GM18508 (cell line): ENCODE measurements around the gene GFER.
"Not testable (repeated sequence)": the region's sequence is repeated elsewhere in the genome, so short reads cannot be mapped to it uniquely, and the experiment has no call there.

ENCODE experiments used
- ATAC-seq: cut with Tn5 transposase; IDR thresholded peaks from one replicate; pipeline ENCODE4 v1.9.1; 2021; ENCODE audit warnings: moderate number of reproducible peaks; ENCODE audit not compliant: insufficient read depth, unreplicated experiment

The GFER gene

DNA sequence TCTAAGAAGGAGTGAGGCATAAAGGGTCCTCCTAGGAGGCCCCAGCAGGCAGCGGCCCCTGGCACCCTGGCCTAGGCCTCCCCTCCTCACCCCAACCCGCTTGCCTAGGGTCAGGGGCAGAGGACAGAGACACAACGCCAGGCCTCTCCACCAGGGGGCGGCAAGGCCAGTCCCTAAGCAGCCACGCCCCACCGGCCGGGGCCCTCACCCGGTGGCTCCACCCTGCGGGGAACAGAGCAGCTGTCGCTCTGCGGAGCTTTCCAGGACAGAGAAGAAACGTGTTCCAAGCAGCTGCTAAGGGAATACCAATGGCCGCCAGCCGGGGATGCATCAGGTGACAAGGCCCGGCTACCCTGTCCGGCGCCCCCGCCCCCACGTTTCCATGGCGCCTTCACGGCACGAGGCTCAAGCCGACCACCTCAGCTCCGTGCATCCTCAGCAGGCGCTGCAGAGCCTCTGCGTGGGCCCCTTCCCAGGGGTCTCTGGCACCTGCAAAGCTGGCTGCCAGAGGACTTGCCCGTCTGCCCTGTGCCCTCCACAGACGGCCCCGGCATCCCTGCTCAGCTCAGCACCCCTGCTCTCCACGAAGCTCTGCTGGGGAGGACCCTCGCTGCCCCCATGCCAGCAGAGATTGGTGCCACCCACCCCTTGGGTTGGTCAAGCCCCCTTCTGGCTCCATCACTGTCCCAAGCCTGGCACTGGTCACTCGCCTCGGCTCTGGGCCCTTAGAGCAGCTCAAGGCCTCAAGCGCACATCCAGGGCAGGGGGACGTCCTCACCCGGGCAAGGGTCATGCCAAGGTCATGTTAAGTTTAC lies 20.0 kb downstream of the GFER start:
- no peak for ATAC-seq

DNA sequence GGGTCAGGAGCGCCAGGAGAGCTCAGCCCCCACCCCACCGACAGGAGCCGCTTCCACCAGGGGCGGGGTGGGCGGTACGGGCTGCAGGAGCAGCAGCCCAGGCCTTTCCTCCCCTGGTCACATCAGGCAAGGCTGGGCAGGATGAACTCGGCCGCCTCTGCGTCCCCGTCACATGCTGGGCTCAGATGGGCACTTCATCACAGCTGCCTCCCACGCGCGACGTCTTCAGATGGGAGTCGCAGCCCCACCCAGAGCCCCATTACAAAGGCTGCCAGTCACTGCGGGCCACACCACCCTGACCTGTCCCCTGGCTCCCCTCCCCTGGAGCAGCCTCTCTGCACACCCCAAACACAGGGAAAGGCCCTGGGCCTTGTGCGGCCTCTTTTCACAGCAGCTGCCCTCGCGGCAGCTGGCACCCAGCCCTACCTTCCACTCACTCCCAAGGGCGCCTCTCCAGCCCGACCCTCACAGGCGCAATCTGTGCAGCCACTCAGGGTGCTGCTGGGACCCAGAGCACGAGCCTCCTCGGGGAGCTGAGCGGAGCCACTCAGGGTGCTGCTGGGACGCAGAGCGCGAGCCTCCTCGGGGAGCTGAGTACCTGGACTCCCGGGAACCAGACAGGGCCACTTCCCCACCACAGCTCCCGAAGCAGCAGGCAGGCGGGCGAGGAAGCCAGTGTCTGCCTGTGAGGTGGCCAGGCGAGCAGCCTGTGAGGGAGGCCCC lies 21.0 kb downstream of the GFER start:
- ATAC-seq, result no peak

DNA sequence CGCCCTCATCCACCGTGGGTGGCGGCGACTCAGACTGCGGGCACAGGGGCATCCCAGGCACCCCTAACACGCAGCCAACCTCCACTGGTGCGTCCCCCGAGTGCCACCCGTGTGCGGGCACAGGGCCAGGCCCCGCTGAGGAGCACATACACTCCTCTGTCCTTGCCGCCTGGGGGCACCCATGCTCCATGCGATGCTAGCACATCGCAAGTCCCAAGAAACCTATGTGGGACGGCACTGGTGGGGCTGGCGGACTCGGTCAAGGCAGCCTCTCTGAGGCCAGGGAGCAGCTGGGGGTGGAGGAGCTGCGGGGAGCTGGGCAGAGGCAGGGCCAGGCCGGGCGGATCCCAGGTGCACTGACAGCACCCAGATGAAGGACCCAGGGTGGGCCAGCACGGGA lies 21.7 kb downstream of the GFER start:
- no peak for ATAC-seq

DNA sequence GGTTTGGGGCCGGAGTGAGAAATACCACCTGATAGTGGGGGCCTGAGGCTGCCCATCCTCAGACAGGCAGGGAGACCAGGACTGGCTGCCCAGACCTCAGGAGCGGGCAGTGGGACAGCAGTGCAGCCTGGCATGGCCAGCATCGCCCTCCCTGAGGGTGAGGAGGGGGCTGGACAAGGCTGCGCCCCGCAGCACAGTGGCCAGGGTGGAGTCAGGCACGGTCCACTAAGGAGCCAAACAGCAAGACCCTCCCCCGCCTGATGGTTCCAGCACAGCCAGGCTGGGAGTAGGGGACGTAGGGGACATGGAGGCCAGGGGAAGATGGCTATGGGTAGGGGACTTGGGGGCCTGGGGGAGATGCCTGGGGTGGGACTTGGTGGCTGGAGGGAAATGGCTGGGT lies 22.3 kb downstream of the GFER start:
- ATAC-seq, result no peak

DNA sequence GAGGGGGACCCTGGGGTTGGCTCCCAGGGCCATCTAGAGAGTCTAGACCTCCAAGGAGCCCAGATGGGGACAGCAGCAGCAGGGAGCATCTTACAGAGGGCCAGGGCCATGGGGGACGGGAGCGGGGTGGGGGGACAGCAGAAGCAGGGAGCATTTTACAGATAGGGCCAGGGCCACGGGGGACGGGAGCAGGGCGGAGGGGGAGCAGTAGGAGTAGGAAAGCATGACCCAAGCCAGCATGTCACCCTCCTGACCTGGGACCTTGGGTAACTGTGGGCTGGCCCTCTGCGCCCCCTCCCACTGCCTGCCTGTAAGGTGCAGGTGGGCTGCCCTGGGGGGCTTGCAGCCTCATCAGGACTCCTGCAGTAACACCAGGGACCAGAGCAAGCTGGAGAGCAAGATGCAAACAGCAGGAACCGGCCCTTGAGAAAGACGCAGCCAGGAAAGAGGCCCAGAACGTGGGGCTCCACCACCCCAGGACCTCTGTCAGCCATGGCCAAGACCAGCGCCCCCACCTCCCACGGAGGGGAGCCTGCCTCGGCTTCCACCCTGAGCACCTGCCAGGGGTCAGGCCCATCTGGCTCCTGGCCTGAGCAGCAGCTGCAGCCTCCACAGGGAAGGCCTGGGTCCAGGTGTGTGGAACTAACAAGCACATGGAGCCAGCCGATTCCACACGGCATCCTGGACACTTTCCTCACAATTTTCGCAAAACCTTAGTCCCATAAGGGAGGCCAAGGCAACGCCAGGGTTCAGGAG lies 23.3 kb downstream of the GFER start:
- no peak for ATAC-seq

DNA sequence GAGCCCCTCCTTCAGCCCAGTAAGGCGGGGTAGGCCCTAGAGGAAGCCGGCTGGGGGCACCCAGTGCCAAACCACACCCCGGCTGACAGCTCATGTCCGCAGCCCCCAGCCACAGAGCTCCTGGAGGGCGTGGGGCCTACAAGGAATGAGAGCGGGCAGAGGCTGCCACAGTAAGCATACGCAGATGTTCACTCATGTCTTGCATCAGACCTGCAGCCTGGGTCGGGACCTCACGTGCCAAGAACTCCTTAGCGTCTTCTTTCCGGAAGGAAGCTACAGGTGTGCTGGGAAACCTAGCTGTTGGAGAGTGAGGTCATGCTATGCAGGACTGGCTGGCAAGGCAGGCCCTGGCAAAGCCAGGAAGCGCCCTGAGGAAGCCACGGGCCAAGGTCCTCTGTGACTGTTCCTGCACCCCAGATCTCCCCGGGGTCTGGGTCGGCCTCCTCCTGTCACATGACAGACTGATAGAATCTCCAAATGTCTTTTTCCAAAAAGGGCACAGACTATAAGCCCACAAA lies 24.1 kb downstream of the GFER start:
- no peak for ATAC-seq

DNA sequence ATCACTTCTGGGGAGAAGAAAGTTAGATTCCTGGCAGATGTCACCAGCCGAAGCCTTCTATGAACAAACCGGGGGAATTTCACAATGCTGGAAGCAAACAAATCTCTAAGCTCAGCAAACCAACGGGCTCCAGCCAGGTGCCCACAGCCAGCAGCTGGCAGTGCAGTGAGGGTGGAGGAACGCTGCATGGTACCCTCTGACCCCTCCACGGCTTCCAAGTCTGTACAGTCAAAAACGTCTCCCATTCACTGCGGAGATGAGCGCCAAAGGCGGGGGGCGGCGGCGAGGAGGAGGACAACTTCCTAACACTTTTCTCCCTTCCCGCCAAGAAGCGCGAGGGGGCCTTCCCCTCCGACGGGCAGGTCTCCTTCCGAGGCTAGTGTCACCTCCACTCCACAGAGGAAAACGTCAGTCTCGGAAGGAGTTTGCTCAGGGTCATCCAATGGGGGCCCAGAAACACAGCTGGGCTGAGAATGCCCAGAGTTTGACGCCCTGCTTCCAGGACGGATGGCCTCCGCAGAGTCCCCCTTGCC lies 24.7 kb downstream of the GFER start:
- no peak for ATAC-seq

DNA sequence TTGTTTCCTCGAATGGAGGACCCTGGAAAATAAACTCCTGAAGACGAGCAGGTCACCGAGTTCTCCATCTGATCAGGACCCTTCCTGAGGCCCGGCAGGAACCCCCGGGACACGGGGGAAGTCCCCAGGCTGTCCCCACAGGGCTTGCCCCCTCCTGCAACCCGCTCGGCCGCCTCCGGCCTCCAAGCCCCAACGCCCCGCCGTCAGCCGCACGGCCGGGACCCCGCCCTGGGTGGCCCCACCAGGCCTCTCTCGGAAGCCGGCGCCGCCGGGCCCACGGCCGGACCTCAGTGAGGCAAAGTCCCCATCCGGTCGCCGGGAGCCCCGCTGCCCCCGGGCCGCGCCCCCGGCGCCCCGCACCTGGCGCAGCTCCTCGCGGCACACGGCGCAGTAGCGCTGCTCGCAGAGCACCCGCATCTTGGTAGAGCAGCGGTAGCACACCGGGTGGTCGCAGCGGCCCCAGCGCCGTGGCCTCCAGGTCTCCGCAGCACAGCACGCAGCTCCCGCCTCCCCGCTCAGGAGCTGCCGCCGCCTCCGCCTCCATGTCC lies 25.2 kb downstream of the GFER start:
- ATAC-seq, result no peak

DNA sequence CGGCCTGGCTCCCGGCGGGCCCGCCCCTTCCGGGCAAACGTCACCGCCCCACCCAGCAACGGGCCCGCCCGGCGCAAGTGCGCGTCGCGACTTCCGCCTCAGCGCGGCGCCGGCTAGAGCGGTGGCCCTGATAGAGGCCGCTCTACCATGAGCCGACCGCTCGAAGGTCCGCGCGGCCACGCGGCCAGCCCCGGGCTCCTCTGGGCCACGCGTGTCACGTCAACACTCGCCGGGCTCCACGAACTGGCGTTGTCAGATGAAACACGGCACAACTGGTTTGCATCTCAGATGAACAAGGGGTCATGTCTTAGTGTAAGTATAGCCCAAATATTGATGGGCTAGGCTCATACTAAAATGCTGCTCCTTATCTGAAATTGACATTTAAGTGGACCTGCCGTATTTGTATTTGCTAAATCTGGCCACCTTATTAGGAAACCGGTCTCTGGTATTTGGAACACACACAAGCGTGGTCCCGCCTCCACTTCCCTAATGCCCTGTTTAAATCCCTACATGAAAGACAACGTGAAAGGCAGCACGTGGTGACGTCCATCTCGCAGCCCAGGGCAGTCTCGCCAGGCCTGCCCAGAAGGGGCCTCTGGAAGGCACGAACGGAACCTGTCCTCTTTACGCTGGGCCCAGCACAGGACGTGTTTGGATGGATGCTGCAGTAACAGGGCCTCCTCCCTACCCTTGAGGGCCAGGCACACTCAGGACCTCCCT lies 26.0 kb downstream of the GFER start, which contains the start of gene ZNF598:
Gene ZNF598, minus strand, starts transcription at position 31 of the 720 bp plus-strand sequence.
- no peak for ATAC-seq

DNA sequence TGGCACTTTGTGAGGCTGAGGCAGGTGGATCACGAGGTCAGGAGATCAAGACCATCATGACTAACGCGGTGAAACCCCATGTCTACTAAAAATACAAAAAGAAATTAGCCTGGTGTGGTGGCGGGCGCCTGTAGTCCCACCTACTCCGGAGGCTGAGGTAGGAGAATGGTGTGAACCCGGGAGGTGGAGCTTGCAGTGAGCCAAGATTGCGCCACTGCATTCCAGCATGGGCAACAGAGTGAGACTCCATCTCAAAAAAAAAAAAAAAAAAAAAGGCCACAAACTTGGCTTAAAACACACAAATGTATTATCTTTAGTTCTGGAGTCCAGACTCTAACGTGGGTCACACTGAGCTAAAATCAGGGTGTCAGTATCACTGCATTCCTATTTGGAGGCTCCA lies 27.7 kb downstream of the GFER start:
- not testable (repeated sequence) for ATAC-seq

DNA sequence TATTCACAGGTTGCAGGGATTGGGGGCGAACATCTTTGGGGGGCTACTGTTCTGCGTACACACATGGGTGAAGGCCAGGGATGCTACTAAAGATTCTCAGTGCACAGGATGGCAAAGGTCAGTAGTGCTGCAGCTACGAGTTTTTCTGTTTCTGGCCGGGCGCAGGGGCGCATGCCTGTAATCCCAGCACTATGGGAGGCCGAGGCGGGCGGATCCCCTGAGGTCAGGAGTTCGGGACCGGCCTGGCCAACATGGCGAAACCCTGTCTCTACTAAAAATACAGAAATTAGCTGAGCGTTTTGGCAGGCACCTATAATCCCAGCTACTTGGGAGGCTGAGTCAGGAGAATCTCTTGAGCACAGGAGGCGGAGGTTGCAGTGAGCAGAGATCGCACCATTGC lies 29.5 kb downstream of the GFER start:
- ATAC-seq, result no peak

DNA sequence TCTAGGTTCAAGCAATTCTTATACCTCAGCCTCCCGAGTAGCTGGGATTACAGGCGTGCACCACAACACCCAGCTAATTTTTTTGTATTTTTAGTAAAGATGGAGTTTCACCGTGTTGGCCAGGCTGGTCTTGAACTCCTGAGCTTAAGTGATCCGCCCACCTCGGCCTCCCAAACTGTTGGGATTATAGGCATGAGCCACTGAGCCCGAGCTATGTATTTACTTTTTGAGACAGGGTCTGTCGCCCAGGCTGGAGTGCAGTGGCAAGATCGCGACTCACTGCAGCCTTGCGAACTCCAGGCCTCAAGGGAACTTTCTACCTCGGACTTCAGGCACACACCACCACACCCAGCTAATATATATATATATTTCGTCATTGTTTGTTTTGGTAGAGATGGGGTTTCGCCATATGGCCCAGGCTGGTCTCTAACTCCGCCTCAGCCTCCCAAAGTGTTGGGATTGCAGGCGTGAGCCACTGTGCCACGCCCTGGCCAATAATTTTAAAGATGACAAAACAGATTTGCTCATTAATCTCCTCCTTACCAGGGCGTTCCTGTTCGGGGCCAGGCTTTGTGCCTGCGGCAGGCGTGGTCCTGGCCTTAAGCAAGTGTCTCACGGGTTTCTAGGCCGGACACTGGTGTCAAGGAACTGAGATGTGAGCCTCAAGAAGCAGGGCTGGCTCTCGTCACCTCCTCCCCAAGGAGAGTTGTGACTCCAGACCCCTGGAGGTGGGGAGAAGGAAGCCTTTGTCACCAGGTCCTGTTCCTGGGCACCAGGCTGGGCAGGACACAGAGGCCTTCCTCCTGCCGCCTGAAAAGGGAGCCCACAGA lies 31.3 kb downstream of the GFER start:
- no peak for ATAC-seq

DNA sequence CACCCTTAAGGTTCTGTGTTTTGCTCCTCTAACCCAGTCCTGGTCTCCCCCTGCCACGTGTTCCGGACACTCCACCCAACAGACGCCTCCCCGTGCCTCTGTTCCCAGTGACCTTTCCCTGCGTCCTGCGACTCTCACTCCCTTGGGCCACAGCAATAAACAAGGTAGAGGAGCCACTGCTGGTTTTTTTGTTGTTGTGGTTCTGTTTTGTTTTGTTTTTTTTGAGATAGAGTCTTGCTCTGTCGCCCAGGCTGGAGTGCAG lies 31.9 kb downstream of the GFER start:
- ATAC-seq, result no peak

DNA sequence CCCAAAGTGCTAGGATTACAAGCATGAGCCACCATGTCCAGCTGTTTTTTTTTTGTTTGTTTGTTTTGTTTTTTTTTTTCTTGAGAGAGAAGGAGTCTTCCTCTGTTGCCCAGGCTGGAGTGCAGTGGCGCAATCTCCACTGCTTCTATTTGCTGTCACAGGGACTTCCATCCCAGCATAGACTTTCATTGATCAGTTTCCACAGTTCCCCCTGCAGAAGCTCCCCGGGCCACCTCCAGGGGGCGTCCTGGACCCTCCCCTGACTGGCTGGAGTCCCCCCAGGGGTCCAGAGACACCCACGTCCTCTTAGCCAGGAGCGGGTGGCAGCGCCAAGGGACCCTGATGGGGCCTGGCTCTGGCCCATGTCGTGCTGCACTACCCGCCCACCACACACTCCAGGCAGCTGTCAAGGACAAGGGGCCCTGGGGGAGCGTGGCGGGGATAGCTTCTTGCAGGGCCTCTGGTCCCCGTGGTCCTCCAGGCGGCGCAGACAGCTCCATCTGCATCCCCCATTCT lies 32.5 kb downstream of the GFER start:
- ATAC-seq, result no peak

DNA sequence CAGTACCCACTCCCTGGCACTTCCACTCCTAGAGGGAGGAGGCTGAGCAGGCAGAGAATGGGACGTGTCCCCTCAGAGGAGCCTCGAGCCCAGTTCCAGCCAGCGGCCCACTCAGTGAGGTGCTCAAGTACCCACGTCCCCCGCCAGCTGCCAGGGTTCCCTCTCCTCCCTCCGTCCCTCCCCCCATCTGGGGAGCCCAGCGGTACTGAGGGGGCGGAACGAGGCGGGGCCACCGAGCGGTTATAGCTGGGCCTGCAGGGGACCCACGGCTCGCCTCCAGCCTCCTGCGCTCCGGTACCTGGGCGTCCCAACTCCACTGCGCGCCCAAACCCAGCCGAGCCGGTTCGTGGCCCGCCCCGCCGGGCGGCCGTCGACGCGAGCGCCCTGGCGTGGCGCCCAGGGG lies 35.5 kb downstream of the GFER start, which contains the start of gene NPW:
Gene NPW, plus strand, starts transcription at position 268 of the 403 bp plus-strand sequence.
- no peak for ATAC-seq

DNA sequence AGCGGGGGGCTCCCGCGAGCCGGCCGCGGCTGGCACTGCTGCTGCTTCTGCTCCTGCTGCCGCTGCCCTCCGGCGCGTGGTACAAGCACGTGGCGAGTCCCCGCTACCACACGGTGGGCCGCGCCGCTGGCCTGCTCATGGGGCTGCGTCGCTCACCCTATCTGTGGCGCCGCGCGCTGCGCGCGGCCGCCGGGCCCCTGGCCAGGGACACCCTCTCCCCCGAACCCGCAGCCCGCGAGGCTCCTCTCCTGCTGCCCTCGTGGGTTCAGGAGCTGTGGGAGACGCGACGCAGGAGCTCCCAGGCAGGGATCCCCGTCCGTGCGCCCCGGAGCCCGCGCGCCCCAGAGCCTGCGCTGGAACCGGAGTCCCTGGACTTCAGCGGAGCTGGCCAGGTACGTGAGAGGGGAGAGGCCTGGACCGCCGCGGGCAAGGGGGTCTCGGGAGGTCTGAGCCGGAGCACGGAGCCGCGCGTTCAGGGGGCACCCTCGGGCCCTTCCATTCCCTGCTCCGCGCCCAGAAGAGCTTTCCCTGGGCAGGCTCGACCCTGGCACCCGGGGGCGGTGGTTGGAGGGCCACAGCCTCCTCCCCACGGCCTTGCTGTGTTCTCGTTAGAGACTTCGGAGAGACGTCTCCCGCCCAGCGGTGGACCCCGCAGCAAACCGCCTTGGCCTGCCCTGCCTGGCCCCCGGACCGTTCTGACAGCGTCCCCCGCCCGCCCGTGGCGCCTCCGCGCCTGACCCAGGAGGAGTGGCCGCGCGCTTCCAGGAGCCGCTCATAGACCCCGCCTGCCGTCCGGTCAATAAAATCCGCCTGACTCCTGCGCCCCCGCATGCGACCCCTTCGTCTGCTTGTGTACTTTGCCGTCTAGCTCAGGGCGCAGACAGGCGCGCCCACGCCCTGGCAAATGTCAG lies 36.2 kb downstream of the GFER start:
- no peak for ATAC-seq

DNA sequence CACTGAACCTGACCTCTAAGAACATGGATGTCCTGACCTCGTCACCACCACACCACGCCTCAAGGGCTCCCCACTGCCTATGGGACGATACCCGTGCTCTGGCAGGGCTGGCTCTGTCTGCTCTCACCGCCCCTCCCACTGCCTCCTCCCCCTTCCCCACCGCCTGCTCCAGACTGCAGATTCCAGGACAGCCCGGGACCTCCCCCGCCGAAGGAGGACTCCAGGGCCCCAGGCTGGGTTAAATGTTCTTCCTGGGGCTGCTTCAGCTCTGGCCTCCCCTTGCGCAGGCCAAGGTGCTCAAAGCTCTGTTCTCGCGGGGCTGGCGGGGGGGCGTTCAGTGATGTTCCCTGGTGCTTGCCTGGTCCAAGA lies 38.7 kb downstream of the GFER start:
- no peak for ATAC-seq
